ENCODE data around the gene PPARA.

DNA sequence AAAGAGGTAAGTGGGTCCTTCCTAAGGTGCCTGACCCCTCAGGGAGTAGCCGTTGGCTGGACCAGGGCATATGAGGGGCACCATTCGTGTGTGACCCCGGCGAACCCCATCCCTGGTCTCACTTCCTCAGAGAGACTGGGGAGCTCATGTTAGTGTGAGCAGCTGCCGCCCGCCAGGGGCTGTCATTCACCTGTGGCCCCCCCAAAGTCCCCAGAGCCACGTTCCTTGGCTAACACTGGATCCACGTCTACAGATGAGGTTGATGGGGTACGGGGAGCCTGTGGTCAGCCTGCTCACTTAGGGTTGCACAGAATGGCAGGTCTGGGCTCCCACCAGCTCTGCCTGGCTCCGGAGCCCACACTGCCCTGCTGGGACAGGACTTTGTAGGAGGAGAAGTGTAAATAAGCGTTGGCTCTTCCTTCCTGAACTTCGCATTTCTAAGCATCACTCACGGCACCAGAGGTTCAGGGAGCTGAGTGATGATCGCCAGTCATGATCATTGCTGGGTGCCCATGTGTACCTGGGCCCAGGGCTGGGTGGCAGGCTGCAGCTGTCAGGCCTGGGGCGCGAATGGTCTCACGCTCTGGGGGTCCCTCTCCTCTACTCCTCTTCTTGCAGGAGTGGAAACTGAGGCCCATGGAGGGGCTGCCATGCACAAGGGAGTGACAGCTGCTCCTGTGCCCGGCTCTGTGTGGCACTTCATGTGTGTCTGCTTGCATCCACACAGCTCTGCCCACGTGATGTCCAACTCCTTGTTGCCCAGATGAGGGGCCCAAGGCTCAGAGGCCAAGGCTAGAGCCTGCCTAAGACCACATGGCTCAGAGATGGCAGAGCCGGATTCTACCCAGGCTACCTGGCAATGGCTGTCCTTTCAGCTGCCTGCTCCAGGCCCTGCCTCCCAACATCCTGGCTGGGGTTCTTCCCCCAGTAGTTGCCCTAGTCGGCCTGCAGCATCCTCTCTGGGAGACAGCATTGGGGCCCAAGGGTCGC, 128.6 kb downstream of the PPARA start:
- TF ChIP-seq POLR2A (IDR thresholded peaks at IDR 0.05; ENCODE audit: borderline replicate concordance, extremely low read depth, insufficient read depth, insufficient read length): no peak
- TF ChIP-seq, protein P1, sequence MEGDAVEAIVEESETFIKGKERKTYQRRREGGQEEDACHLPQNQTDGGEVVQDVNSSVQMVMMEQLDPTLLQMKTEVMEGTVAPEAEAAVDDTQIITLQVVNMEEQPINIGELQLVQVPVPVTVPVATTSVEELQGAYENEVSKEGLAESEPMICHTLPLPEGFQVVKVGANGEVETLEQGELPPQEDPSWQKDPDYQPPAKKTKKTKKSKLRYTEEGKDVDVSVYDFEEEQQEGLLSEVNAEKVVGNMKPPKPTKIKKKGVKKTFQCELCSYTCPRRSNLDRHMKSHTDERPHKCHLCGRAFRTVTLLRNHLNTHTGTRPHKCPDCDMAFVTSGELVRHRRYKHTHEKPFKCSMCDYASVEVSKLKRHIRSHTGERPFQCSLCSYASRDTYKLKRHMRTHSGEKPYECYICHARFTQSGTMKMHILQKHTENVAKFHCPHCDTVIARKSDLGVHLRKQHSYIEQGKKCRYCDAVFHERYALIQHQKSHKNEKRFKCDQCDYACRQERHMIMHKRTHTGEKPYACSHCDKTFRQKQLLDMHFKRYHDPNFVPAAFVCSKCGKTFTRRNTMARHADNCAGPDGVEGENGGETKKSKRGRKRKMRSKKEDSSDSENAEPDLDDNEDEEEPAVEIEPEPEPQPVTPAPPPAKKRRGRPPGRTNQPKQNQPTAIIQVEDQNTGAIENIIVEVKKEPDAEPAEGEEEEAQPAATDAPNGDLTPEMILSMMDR (IDR thresholded peaks at IDR 0.05 in 2 of 3, conservative IDR thresholded peaks at IDR 0.05 in 1 of 3; ENCODE audit: borderline replicate concordance in 1 of 3, insufficient read depth in 1 of 3, low read depth in 2 of 3, low read length in 2 of 3): no peak
